PC-3 (cell line): ENCODE data around the gene ITGA1.

Experiments used
- CTCF ChIP-seq: fragments of 300-600 bp; sonication (generic); conservative IDR thresholded peaks from 2 replicates; pipeline ENCODE4 v1.5.1; 2017; ENCODE audit warnings: antibody characterized with exemption, low read depth, mild to moderate bottlenecking, low read length
- EZH2 ChIP-seq: fragments of 300-600 bp; sonication (generic); IDR thresholded peaks from one replicate; pipeline ENCODE4 v1.6.1; 2017; ENCODE audit warnings: antibody characterized with exemption, mild to moderate bottlenecking, low read length; ENCODE audit not compliant: unreplicated experiment
- EZH2phosphoT487 ChIP-seq: fragments of 300-600 bp; sonication (generic); IDR thresholded peaks from 2 replicates; pipeline ENCODE4 v1.6.1; 2018; ENCODE audit warnings: mild to moderate bottlenecking, antibody characterized with exemption, low read length, borderline replicate concordance

- TF ChIP-seq EZH2, result no peak
- TF ChIP-seq CTCF, result no peak
- no peak for TF ChIP-seq EZH2phosphoT487
These were observed 189.7 kb downstream of the ITGA1 start for GRCh38 chr5:52977264-52977897.
